Activated CD8-positive, alpha-beta memory T cell treated with anti-CD3 and anti-CD28 coated beads for 48 hours (primary cell): ENCODE data around the gene PCED1A.
A peak's percentile ranks its signal among the peaks of the same experiment; 100 is the strongest.

Experiments
- DNase-seq, 3 experiments: peaks; one replicate each; pipeline ENCODE4 v3.0.0-alpha.2; 2020; ENCODE audit warnings: low read depth in 2 of 3, low spot score in 2 of 3

The PCED1A gene

DNA sequence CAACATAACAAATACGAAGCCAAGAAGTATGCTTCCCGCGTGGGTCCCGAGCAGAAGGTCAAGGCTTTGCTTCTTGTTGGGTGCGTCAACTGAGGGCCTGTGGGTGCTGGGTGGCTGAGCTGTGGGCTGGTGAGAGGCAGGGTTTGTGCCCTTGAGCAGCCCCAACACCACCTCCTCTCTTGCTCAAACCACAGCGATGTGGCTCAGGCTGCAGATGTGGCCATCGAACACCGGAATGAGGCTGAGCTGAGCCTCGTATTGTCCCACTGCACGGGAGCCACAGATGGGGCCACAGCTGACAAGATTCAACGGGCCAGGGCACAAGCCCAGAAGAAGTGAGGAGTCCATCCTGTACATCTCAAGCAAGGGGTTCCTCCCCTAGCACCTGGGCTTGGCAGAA lies 25.8 kb upstream of the PCED1A start:
- DNase-seq: no peak

DNA sequence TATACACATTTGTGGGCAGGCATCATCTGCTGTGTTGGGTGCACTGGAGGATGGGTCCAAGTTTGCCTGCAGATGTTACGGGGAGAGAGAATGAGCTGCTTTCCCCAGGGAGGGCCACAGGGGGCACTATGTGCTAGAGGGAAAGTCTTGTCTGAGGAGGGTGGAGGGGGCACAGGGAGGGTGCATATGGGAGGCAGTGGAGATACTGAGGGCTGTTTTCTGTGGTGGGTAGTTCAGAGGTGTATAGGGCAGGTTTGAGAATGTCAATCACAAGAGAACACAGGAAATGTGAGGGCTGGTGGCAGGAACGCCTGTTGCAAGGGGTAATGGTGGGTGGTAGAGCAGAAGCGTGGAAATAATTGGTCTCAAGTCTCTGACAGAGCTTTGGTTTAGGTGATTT lies 25.2 kb upstream of the PCED1A start:
- peak in 1 of 3 experiments; percentile 52 for DNase-seq

DNA sequence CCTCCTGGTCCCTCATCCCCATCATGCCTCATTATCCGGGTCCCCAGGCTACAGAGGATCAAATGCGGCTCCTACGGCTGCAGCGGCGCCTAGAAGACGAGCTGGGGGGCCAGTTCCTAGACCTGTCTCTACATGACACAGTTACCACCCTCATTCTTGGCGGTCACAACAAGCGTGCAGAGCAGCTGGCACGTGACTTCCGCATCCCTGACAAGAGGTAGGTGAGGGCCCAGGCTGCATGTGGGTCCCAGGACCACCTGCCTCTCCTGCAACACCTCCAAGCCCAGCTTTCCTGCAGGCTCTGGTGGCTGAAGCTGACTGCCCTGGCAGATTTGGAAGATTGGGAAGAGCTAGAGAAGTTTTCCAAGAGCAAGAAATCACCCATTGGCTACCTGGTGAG lies 24.6 kb upstream of the PCED1A start:
- DNase-seq: no peak

DNA sequence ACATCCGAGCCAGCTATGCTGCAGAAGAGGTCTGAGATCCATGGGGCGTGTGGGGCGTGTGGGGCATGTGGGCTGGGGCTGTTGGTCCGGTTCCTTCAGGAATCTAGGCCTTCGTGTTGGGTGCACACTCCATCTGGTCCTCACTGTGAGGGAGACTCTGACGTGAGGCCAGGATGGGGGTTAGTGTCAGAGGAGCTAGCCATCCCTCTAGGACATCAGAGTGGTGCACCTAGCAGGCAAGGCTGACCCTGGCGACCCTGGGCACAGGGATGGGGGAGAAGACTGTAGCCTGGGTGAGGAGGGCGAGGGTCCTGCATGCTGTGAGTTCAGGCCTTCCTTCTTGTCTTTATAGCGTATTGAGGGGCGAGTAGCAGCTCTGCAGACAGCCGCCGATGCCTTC lies 24.2 kb upstream of the PCED1A start:
- DNase-seq: no peak

DNA sequence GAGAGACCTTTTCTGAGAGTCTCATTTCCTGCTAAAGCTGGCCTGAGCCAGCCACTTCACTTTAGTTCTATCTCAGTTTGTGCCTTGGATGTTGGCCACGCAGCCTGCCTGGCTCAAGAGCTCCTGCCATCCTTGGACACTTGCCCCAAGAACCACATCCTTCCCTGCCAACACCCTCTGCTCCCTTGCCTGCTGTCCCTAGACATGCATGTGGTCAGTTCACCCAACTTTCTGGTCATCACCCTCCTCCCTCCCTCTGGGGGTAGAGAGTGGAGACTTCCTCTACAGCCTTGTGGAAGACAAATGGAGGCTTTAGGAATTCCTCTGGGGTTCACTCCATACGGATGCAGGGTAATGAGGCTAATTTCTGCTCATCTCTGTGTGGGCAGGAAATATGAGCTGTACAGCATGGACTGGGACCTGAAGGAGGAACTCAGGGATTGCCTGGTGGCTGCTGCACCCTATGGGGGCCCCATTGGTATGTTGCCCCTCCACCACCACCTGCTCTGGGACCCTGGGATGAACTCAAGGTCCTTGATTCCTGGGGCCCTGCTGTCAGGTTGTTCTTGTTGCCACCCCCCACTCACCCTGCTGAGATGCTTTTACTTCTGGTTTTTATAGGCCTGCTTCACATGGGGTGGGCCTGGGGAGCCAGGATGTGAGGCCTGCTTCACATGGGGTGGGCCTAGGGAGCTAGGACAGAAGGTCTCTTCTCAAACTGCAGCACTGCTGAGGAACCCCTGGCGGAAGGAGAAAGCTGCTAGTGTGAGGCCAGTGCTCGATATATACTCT lies 19.1 kb upstream of the PCED1A start:
- no peak for DNase-seq

DNA sequence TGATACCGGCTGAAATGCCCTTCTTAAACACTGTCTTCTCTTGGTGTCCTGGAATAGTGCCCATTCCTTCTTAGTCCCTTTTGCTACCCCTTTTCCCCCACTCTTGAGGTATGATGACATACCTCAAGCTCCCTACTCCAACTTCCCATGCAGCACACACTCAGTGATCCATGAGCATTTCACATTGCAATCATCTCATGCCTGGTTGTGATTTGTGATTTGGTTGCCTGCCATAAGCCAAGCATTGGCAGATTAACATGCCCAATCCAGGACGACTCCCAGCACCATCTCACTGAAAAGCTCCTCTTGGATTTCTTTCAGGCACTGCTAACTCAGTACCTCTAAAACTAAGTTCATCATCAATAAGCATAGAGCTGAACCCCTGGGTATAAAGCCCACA lies 18.1 kb upstream of the PCED1A start:
- DNase-seq: no peak

DNA sequence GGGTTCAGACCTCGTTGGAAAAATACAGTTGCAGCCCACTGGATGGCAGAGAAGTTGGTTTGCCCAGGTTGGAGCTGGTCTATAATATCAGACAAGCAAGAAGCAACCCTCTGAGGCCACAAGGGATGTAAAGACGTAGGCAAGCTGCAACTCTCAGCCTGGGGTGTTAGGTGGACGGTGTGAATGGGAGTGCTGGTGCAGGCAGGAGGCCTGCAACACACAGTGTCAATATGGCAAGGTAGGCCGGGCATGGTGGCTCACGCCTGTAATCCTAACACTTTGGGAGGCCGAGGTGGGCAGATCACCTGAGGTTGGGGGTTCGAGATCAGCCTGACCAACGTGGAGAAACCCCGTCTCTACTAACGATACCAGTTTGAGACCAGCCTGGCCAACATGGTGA lies 10.6 kb upstream of the PCED1A start:
- no peak for DNase-seq

DNA sequence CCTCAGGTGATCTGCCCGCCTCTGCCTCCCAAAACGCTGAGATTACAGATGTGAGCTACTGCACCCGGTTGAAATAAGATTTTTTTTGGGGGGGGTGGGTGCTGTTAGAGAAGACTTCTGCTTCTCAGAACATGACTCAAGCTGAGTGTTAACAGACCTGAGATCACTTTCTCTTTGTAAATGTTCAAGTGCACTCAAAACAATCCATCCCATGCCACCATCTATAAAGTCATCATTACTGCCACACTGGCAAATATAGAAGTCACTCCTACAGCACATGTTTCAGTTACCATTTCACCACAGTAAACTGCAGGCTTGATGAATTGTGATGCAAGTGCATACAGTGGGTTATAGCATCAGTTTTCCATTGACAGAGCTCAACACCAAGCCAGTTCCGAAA lies 9.1 kb upstream of the PCED1A start:
- DNase-seq: no peak

DNA sequence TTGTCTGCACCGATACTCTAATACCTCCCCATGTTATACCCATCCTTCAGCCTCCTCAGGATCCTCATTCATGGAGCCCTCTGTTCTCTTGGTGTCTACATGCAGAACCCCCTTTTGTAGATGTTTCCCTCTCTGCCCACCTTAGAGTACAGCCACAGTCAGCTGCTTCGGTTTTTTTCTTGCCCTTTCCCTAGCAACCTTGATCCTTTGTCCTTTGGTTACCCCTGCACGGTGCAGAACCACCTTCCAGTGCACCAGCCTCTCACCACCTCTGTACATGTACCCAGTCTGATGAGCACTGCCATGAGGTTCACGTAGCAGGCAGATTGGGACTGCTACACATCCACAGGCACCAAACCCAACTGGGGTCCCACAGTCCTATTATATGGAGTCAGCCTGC lies 7.3 kb upstream of the PCED1A start:
- DNase-seq: no peak

DNA sequence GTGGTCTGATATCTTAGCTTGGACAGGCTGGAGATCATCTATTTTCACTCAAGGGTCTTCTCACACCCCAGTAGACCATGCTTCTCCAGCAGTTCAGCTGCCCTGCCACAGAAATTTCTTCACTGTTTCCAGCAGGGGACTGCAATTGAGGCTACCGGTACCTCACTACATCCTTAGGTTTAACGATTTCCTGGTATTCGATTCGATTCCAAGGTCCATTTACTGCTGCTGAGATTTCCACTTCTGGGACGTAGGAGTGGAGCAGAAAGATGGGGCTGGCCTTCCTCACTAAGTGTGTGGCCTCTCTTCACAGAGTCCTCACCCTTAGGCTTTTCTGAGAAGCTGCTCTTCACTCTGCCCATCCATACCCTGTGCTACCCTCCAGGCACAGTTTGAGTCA lies 6.2 kb upstream of the PCED1A start:
- DNase-seq: no peak

DNA sequence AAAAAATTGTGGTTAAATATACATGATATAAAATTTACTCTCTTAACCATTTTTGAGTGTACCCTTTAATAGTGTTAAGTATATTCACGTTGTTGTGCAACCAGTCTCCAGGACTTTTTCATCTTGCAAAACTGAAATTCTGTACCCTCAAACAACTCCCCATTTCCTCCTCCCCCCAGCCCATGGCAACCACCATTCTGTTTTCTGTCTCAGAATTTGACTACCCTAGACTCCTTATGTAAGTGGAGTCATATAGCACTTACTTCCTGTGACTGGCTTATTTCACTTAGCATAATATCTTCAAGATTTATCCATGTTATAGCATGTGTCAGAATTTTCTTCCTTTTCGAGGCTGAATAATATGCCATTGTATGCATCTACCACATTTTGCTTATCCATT lies 5.2 kb upstream of the PCED1A start:
- no peak for DNase-seq

DNA sequence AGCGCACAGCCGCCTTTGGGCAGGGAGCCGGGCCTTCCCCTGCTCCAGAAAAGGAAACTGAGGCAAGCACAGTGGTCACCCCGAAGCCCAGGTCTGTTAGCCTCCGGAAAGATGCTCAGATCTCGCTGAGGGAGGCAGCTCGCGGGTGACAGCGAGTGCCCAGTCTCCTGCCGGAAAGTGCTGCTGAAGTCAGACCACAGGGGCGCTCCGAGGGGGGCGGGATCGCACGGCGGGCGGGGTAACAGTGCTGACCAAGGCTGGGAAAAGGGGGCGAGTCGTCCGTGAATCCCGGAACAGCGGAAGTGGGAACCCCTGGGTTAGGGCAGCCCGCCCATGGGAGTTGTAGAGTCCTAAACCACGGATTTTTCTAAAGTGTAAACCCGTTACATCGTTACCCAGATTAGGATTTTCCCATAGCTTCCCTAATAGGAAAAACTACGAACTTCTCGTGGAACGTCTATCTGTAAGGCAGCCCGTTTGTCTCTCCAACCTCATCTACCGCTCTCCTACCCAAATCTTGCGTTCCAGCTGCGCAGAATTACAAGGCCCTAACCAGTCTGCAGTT lies 594 bp upstream of the PCED1A start:
- DNase-seq: peak in 1 of 3 experiments; percentile 26

DNA sequence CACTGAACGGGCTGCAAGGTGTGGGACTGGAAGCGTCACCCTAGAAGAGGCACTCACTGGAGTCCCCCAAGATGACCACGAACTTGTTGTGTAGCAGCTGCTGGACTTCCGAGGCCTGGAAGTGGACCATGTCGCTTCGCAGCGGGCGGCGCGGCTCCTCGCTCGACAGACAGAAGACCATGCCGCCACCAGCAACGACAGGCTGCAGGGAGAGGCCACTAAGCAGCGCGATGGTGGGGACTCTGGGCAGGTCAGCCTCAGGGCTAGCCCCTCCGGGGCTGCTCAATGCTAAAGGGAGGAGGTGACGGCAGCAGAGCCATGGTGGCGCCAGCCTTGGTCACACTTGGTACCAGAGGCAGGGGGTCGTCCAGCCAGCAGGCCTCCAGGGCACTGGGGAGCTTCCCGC lies 720 bp downstream of the PCED1A start:
- no peak for DNase-seq

DNA sequence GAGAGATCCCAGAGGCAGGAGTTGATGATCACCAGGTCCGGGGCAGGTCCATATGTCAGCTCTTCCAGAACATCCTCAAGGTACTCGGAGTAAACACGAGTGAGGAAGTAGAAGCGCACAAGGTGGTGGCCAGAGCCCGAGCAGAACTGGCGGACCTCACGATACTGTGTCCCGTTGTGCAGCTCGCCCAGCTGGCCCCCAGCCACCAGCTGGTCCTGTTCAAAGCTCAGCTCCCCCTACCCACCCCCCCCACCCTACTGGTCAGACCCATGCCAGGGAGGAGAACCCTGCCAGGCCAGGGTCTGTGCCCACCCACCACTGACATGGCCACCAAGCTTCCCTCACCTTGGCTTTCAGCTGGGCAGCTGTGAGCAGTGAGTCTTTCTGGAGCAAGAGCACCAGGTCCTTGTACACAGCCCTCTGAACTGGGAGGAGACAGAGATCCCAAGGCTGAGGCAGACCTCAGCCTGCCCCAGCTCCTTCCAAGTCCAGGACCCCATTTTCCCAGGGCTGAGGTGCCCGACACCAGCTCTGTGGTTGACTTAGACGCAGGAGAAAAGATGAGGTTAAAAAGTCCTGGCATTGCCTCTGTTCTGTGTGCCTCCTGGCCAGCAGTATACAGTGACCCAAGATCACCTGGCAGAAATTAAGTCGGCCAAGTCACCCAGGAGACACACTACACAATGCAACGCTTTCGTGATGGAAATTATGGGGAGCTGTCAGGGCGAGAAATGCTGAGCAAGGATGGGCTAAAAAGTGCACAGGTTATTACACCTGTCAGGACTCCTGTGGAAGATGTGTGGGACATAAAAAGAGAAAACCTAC lies 1.4 kb downstream of the PCED1A start:
- DNase-seq: no peak

DNA sequence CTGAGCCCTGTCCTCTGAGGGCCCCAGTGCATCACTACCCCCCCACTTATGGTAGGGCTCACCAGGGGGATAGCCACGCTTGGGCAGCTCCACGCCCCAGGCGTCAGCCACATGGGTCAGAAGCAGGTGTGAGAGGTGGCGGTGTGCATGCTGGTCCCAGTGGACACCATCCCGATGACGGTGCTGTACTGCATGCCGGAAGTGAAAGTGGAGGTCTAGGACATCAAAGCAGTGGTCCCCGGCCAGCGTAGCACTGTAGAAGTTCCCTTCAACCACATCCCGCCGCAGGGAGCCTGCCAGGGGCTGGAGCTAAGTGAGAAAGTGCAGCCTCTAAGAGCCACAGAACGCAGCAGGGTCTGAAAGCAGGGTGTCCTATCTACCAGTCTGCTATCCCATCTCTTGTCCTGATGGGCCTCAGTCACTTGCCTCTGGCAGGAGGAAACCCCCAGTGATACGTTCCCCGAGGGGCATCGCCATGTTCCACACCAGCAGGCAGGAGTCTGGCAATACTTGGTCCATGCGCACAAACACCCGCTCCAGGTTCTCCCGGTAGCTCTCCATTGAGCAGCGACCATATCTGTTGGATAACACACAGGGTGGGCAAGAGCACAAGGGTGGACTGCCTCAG lies 2.2 kb downstream of the PCED1A start:
- DNase-seq: no peak

DNA sequence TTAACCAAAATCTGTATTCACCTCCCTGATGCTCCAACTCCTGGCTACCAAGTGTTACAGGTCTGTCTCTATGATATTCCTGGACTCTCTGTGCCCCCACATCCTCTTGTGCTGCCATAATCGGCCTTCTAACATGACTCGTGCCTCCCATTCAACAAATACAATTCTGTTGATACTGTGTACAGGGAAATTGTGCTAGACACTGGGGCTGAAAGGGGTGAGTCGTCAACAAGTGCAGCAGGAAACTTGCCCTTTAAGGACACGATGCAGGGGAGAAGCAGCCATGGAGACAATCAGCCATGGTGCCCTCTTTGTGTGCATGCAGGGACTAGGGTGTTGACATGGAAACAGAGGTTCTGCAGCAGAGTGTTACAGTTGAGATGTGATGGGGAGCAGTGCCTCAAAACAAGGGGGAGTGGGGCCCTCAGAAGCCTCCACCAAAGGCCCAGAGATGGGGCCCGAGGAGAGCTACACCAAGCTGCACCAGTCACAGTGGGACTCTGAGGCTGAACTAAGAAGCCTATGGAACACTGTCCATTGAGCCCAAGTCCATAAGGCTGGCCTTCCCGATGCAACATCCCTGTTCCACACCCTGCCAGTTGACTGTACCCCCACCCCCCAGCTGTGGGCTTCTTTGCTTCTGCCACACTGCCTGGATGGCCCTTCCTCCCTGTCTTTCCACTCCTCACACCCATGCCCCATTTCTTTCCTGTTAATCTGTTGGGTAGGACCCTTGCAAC lies 3.1 kb downstream of the PCED1A start:
- no peak for DNase-seq

DNA sequence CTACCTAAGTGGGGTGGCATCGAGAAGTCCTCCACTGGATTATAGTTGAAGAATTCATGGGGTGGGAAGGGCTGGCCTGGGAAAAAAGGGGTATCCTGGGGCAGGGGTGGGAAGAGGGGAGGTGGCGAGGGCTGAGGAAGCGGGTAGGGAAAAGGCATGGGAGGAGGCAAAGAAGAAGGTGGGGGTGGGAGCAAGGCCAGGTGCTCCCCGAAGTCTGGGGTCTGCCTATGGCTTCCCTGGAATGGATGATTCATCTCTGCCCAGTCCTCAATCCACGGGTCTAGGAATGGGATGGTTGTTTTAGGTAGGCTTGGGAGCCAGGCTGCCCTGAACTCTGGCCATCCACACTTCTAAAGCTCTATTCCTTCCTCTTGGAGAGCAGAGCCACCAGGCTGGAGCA lies 4.4 kb downstream of the PCED1A start:
- DNase-seq: no peak

DNA sequence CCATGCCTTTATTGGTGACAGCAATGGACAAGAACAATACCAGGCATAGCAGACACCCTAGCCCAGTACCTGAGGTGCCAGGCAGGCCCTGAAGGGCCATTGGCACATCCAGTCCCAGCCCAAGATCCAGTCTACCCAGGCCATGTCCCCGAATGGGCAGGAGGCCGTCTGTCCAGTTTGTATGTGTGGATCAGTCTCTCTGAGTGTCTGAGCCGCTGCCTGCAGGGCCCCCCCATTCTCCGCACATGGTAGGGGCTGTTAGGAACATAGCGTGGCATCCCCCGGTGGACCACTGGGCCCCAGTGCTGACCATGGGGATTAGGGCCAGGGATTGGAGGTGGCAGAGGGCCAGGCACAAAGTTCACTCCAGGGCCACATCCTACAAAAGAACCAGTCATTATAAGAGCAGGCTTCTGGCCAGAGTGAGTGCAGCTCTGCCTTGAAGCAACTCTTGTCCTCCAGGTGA lies 5.1 kb downstream of the PCED1A start:
- no peak for DNase-seq

DNA sequence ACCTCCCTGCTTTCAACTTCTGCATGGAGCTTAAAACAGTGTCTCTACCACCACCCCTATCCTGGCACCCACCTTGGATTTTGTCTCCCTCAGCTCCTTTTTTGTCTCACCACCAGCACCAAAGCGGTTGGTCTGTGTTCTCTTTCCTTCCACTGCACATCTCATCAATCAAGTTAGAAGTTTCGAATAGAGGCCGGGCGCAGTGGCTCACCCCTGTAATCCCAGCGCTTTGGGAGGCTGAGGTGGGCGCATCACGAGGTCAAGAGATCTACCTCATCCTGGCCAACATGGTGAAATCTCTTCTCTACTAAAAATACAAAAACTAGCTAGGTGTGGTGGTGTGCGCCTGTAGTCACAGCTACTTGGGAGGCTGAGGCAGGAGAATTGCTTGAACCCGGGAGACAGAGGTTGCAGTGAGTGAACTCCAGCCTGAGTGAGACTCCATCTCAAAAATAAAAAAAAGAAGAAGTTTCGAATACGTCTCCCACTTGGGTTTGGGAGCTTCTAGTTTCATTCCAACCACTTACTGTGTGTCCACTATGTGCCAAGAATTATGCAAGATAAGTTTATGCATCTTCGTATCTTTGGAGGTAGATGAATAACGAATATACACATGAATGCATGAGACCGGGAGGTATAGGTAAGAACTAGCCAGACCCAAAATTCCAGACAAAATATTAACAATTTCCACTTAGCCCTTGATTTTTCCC lies 5.9 kb downstream of the PCED1A start:
- DNase-seq: no peak

DNA sequence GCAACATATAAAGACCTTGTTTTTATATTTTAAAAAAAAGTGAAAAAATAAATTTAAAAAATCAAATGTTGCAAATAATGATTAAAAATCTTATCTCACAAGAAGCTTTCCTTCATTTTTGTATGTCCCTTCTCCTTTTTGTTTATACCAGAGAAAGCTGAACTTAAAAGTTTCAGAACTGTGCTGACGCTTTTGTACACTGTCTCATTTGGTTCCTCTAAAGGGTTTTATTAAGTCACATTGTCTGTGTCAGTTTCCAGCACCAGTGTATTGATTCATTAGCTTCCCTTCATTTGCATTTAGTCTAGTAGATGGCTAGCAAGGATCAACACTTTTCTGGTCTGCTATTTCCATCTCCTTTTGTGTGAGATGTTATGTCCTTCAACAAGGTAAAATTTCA lies 6.7 kb downstream of the PCED1A start:
- DNase-seq: no peak
